H1 (cell line): ENCODE results near the gene GABARAPL2. TPM values are rescaled to one million over a fixed set of nuclear protein-coding genes. Genes with fewer than 3 reads are reported as not detected.

Experiments
- CTCF ChIA-PET: fragments of 300-600 bp; sonication (Branson Sonifier 250); formaldehyde crosslinking; loops from one replicate; lab custom pipeline; 2021; ENCODE audit not compliant: partially characterized antibody; lab: Charles Lee
- POLR2A ChIA-PET: fragments of 300-600 bp; sonication (Branson Sonifier 250); formaldehyde crosslinking; loops from one replicate; lab custom pipeline; 2021; ENCODE audit warnings: inconsistent platforms; ENCODE audit not compliant: partially characterized antibody; lab: Charles Lee
- DNase-seq, 2 experiments: peaks; one replicate each; pipeline versions ENCODE4 v3.0.0 to v3.0.0-alpha.2; 2010 to 2022; ENCODE audit warnings: low spot score in 2 of 2, low read depth in 1 of 2, mixed read lengths in 1 of 2
- FAIRE-seq: peaks from 2 replicates; lab custom pipeline; 2011; peaks lifted over from hg19 to GRCh38; lab: Jason Lieb, UNC
- H2AFZ ChIP-seq: 2 replicates; pipeline ENCODE4 v1.8.1; 2012; ENCODE audit warnings: low read length, inconsistent platforms
- H2AK5ac ChIP-seq: 2 replicates; pipeline ENCODE4 v1.6.1; 2013; ENCODE audit warnings: low read depth, low read length
- H2BK120ac ChIP-seq: replicated peaks from 2 replicates; pipeline ENCODE3; 2013; ENCODE audit warnings: low read depth, low read length, inconsistent platforms
- H2BK12ac ChIP-seq: 2 replicates; pipeline ENCODE4 v1.6.1; 2013; ENCODE audit warnings: low read depth, low read length
- H2BK15ac ChIP-seq: 2 replicates; pipeline ENCODE4 v1.6.1; 2013; ENCODE audit warnings: low read length
- H2BK20ac ChIP-seq: 2 replicates; pipeline ENCODE4 v1.6.1; 2013; ENCODE audit warnings: low read length
- H2BK5ac ChIP-seq: 2 replicates; pipeline ENCODE4 v1.6.1; 2013; ENCODE audit warnings: low read depth, low read length
- H3K14ac ChIP-seq: 2 replicates; pipeline ENCODE4 v1.6.1; 2013; ENCODE audit warnings: inconsistent platforms; ENCODE audit not compliant: insufficient read length
- H3K18ac ChIP-seq: 2 replicates; pipeline ENCODE4 v1.6.1; 2013; ENCODE audit warnings: low read length; ENCODE audit errors: extremely low read depth
- H3K23ac ChIP-seq: 2 replicates; pipeline ENCODE4 v1.6.1; 2013; ENCODE audit warnings: inconsistent platforms; ENCODE audit not compliant: insufficient read length
- H3K23me2 ChIP-seq: 2 replicates; pipeline ENCODE4 v1.6.1; 2013; ENCODE audit warnings: low read depth, low read length
- H3K27ac ChIP-seq: 2 replicates; pipeline ENCODE4 v1.6.1; 2011; ENCODE audit warnings: low read depth, low read length, inconsistent platforms
- H3K27me3 ChIP-seq, 4 experiments: replicated peaks in 1 of 4; 1 replicate in 1 of 4; 2 replicates in 3 of 4; pipeline versions ENCODE4 v1.6.1 to v1.8.1; 2011 to 2013; ENCODE audit warnings: low read length in 3 of 4, mild to moderate bottlenecking in 3 of 4, inconsistent platforms in 2 of 4, mixed read lengths in 2 of 4, moderate library complexity in 1 of 4; ENCODE audit not compliant: control insufficient read depth in 3 of 4, insufficient read depth in 3 of 4; ENCODE audit errors: extremely low read depth in 1 of 4
- H3K36me3 ChIP-seq, 4 experiments: 2 replicates each; pipeline versions ENCODE4 v1.6.1 to v1.8.1; 2011 to 2013; ENCODE audit warnings: mild to moderate bottlenecking in 4 of 4, low read length in 3 of 4, moderate library complexity in 2 of 4, control low read depth in 1 of 4, inconsistent platforms in 1 of 4; ENCODE audit not compliant: insufficient read depth in 4 of 4, control insufficient read depth in 2 of 4
- H3K4ac ChIP-seq: replicated peaks from 2 replicates; pipeline ENCODE3; 2013; ENCODE audit warnings: low read length, low read depth, mixed read lengths, inconsistent platforms; ENCODE audit not compliant: insufficient read length
- H3K4me1 ChIP-seq, 4 experiments: replicated peaks in 1 of 4; 1 replicate in 1 of 4; 2 replicates in 3 of 4; pipeline versions ENCODE4 v1.6.1 to v1.8.1; 2011 to 2013; ENCODE audit warnings: low read length in 3 of 4, inconsistent platforms in 2 of 4, mixed read lengths in 1 of 4; ENCODE audit not compliant: insufficient read depth in 4 of 4, control insufficient read depth in 3 of 4
- H3K4me2 ChIP-seq, 2 experiments: 2 replicates each; pipeline versions ENCODE4 v1.6.1 to v1.8.1; 2011 to 2013; ENCODE audit warnings: low read depth in 2 of 2, low read length in 2 of 2, control low read depth in 1 of 2, inconsistent platforms in 1 of 2, mild to moderate bottlenecking in 1 of 2; ENCODE audit not compliant: insufficient read depth in 1 of 2
- H3K4me3 ChIP-seq, 4 experiments: fragments of 200-600, 300-600 bp in 1 of 4; sonication (generic), shearing (Covaris generic), sonication (Bioruptor Twin) in 1 of 4; 2 replicates each; pipeline versions ENCODE4 v1.5.1 to v1.8.1; 2011 to 2016; ENCODE audit warnings: low read length in 4 of 4, low read depth in 3 of 4, control low read depth in 2 of 4, inconsistent platforms in 2 of 4, mild to moderate bottlenecking in 2 of 4, mixed read lengths in 1 of 4, moderate library complexity in 1 of 4; ENCODE audit not compliant: insufficient read depth in 2 of 4; ENCODE audit errors: extremely low read depth in 1 of 4
- H3K56ac ChIP-seq: replicated peaks from 2 replicates; pipeline ENCODE3; 2013; ENCODE audit warnings: low read depth, mild to moderate bottlenecking, mixed read lengths, low read length, inconsistent platforms; ENCODE audit not compliant: insufficient read length
- H3K79me1 ChIP-seq: 2 replicates; pipeline ENCODE4 v1.6.1; 2013; ENCODE audit warnings: low read depth, low read length, control low read depth
- H3K79me2 ChIP-seq, 2 experiments: 2 replicates each; pipeline versions ENCODE4 v1.6.1 to v1.8.1; 2012 to 2013; ENCODE audit warnings: low read length in 2 of 2, mild to moderate bottlenecking in 2 of 2, inconsistent platforms in 1 of 2; ENCODE audit not compliant: insufficient read depth in 2 of 2, control insufficient read depth in 1 of 2
- H3K9ac ChIP-seq, 4 experiments: replicated peaks in 1 of 4; 1 replicate in 1 of 4; 2 replicates in 3 of 4; pipeline versions ENCODE4 v1.6.1 to v1.8.1; 2011 to 2013; ENCODE audit warnings: low read depth in 3 of 4, low read length in 3 of 4, control low read depth in 2 of 4, mild to moderate bottlenecking in 2 of 4, moderate library complexity in 2 of 4, inconsistent platforms in 1 of 4; ENCODE audit errors: extremely low read depth in 1 of 4
- H3K9me3 ChIP-seq, 2 experiments: 2 replicates each; pipeline versions ENCODE4 v1.6.1 to v1.8.1; 2012 to 2013; ENCODE audit warnings: mild to moderate bottlenecking in 2 of 2, moderate library complexity in 2 of 2, control low read depth in 1 of 2, inconsistent platforms in 1 of 2, low read depth in 1 of 2, low read length in 1 of 2, mixed read lengths in 1 of 2; ENCODE audit not compliant: insufficient read depth in 2 of 2
- H4K20me1 ChIP-seq, 2 experiments: replicated peaks in 1 of 2; 2 replicates each; pipeline versions ENCODE3 to v1.8.1; 2011 to 2013; ENCODE audit warnings: inconsistent platforms in 2 of 2, low read length in 2 of 2, mild to moderate bottlenecking in 1 of 2; ENCODE audit not compliant: insufficient read depth in 2 of 2, control insufficient read depth in 1 of 2
- H4K5ac ChIP-seq: 2 replicates; pipeline ENCODE4 v1.6.1; 2013; ENCODE audit warnings: low read length, low read depth, mixed read lengths, inconsistent platforms; ENCODE audit not compliant: insufficient read length
- H4K8ac ChIP-seq: 2 replicates; pipeline ENCODE4 v1.8.0; 2013; ENCODE audit warnings: mild to moderate bottlenecking, moderate library complexity, low read length, inconsistent platforms; ENCODE audit not compliant: insufficient read depth; ENCODE audit errors: extremely low read depth
- H4K91ac ChIP-seq: replicated peaks from 2 replicates; pipeline ENCODE3; 2013; ENCODE audit warnings: low read length, mixed read lengths, inconsistent platforms; ENCODE audit not compliant: insufficient read length
- CBX8 ChIP-seq: fragments of 300-800, 300-1000 bp; sonication (generic); IDR thresholded peaks from 2 replicates; pipeline ENCODE4 v1.7.1; 2016; ENCODE audit warnings: low read depth, low read length, borderline replicate concordance
- CTBP2 ChIP-seq: IDR thresholded peaks from 2 replicates; pipeline ENCODE4 v1.7.0; 2011; ENCODE audit warnings: borderline replicate concordance, mild to moderate bottlenecking, moderate library complexity, mixed read lengths, low read length; ENCODE audit not compliant: insufficient read depth, insufficient read length
- NANOG ChIP-seq: IDR thresholded peaks from 2 replicates; pipeline ENCODE4 v1.6.1; 2011; ENCODE audit warnings: low read length, low read depth, mild to moderate bottlenecking, inconsistent platforms; ENCODE audit not compliant: insufficient read depth, poor library complexity, severe bottlenecking
- RXRA ChIP-seq: IDR thresholded peaks from 2 replicates; pipeline ENCODE4 v1.6.1; 2011; ENCODE audit warnings: low read depth, mild to moderate bottlenecking, low read length, moderate library complexity; ENCODE audit not compliant: insufficient read depth
- SAP30 ChIP-seq: fragments of 300-600 bp; sonication (generic); IDR thresholded peaks from 2 replicates; pipeline ENCODE4 v1.7.1; 2012; ENCODE audit warnings: low read length, moderate library complexity, mild to moderate bottlenecking, inconsistent platforms; ENCODE audit not compliant: insufficient read depth, insufficient replicate concordance
- SUZ12 ChIP-seq: fragments of 200-600 bp; sonication (generic); IDR thresholded peaks from 2 replicates; pipeline ENCODE4 v1.6.1; 2012; ENCODE audit warnings: mild to moderate bottlenecking, inconsistent platforms, low read length, moderate library complexity, mixed read lengths
- TEAD4 ChIP-seq: IDR thresholded peaks from 2 replicates; pipeline ENCODE4 v1.6.1; 2012; ENCODE audit warnings: low read depth, low read length, inconsistent platforms, mixed read lengths
- WGBS, 2 experiments: shearing (Covaris generic) in 1 of 2; methylation state at CpG; one replicate each; pipeline versions ENCODE4 v1.1.6 to v1.1.7; 2013 to 2015; ENCODE audit warnings: low lambda C conversion rate in 2 of 2, mixed read lengths in 2 of 2, inconsistent platforms in 1 of 2, low coverage in 1 of 2, missing lambda C conversion rate in 1 of 2; ENCODE audit not compliant: insufficient replicate concordance in 2 of 2, insufficient coverage in 1 of 2, insufficient read length in 1 of 2; ENCODE audit errors: extremely low coverage in 1 of 2, missing lambda C conversion rate in 1 of 2; 5-methylcytosine and 5-hydroxymethylcytosine counted together
- polyA plus RNA-seq, 7 experiments: library from polyadenylated mRNA; depleted of rRNA in 3 of 7; stranded (reverse) in 5 of 7; unstranded in 2 of 7; fragments of >200 nt in 5 of 7; fragments of 200-250 nt in 2 of 7; gene quantifications; 1 replicate in 5 of 7; 2 replicates in 1 of 7; 4 replicates in 1 of 7; pipeline versions ENCODE4 v1.2.1 to v1.2.3, GENCODE V29; 2011 to 2013; ENCODE audit warnings: missing spikeins in 2 of 7, mixed read lengths in 2 of 7
- total RNA-seq: library from RNA; stranded (reverse); fragmentation: NEBNext Ultra II Directional; extraction: Animal tissue kit (Norgen Biotek cat#: 25700); gene quantifications from 2 replicates; pipeline ENCODE4 v1.2.1, GENCODE V29; 2021
- TF ChIP-seq, protein P1 (sequence below): IDR thresholded peaks from 2 replicates; pipeline ENCODE4 v1.6.1; 2012; ENCODE audit warnings: inconsistent platforms
- TF ChIP-seq, protein P2 (sequence below), 3 experiments: IDR thresholded peaks; 1 replicate in 2 of 3; 2 replicates in 1 of 3; pipeline versions ENCODE4 v1.5.1 to v1.6.1; 2011; ENCODE audit warnings: low read length in 3 of 3, mild to moderate bottlenecking in 3 of 3, inconsistent platforms in 2 of 3, low read depth in 1 of 3, moderate library complexity in 1 of 3; ENCODE audit not compliant: insufficient read depth in 1 of 3; ENCODE audit errors: control extremely low read depth in 1 of 3

The GABARAPL2 gene
- total and polyA plus RNA-seq, 2 of the 8 experiments (the other 6 are each of a cell fraction or from before 2014, with no cell fraction given): 65.8 to 71.3 TPM

DNA sequence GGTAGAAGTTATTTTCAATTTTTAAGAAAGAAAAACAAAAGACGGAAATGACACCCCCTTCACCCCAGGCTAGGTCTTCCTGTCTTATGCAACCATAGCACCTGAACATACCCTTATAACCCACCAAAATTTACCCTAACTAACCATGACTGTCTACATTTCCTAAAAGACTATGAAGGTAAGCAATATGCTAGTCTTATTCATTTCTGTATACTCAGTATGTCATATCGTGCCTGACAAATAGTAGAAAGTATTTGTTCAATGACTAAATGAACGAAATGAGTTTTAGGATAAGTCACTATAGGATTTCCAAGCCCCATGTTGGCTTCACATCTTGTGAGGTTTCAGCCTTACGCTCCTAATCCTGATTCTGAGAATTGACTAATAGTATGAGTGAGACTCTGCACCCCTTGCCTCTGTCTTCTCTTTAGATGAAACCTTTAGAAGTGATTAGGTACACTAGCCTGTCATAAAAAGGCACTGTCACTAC, 50.4 kb downstream of the GABARAPL2 start:
- H3K79me1 ChIP-seq: no peaks in the 10 kb centered on the region; the same call in 1 of the 2 replicates
- ChIA-PET POLR2A (interaction anchor here (1.4 kb wide), 1 partner anchor 10 kb away, joined by 4 read pairs; no protein-coding TSS in a partner anchor), CTCF (interaction anchor here (0.8 to 1.1 kb wide), 2 partner anchors 10 to 35 kb away, joined by 3 read pairs; no protein-coding TSS in a partner anchor)
- H3K4me3 ChIP-seq: no peak overlapping the region
- H4K5ac ChIP-seq: no peak overlapping the region
- no peak overlapping the region for H2BK120ac ChIP-seq
- no peak overlapping the region for H2BK5ac ChIP-seq
- H2AFZ ChIP-seq: no peak overlapping the region
- FAIRE-seq (no peak), DNase-seq (no peak)
- H4K8ac ChIP-seq: no peak overlapping the region
- no peaks in the 10 kb centered on the region for H3K9me3 ChIP-seq
- H3K9ac ChIP-seq: no peak overlapping the region
- H2BK15ac ChIP-seq: no peak overlapping the region
- H3K36me3 ChIP-seq: peaks cover 10 to 67% (median 46%) of the 10 kb centered on the region in 4 experiments
- no peaks in the 10 kb centered on the region for H3K27me3 ChIP-seq
- H3K14ac ChIP-seq: no peak overlapping the region
- H2BK12ac ChIP-seq: no peak overlapping the region
- no peak overlapping the region for H2AK5ac ChIP-seq
- H3K4ac ChIP-seq: no peak overlapping the region
- H3K23ac ChIP-seq: no peak overlapping the region
- H2BK20ac ChIP-seq: no peak overlapping the region
- no peaks in the 10 kb centered on the region for H3K23me2 ChIP-seq
- H3K18ac ChIP-seq: no peak overlapping the region
- peaks cover 0 to under 1% (median 0%) of the 10 kb centered on the region in 4 experiments; a peak in 1 of 7 replicates for H3K4me1 ChIP-seq
- H3K56ac ChIP-seq: no peak overlapping the region
- no peak overlapping the region for H3K4me2 ChIP-seq
- no peak overlapping the region for H4K91ac ChIP-seq
- H3K27ac ChIP-seq: no peak overlapping the region
- H4K20me1 ChIP-seq: peaks cover 0 to 2% of the 10 kb centered on the region in 2 experiments
- WGBS, 2 experiments: 94% methylated on average over 4 of the region's 4 CpGs; no CpG with 5 or more reads in 1 of the 2 experiments
- H3K79me2 ChIP-seq: 0 out of 4 replicates have a peak, but pooled peaks cover 0 to 2% of the 10 kb centered on the region in 2 experiments
- TF ChIP-seq SUZ12 (no peak), SAP30 (no peak), CTBP2 (no peak), TEAD4 (no peak), CBX8 (no peak), RXRA (no peak), NANOG (no peak)
- TF ChIP-seq, protein P1, sequence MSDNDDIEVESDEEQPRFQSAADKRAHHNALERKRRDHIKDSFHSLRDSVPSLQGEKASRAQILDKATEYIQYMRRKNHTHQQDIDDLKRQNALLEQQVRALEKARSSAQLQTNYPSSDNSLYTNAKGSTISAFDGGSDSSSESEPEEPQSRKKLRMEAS: no peak
- TF ChIP-seq, protein P2, sequence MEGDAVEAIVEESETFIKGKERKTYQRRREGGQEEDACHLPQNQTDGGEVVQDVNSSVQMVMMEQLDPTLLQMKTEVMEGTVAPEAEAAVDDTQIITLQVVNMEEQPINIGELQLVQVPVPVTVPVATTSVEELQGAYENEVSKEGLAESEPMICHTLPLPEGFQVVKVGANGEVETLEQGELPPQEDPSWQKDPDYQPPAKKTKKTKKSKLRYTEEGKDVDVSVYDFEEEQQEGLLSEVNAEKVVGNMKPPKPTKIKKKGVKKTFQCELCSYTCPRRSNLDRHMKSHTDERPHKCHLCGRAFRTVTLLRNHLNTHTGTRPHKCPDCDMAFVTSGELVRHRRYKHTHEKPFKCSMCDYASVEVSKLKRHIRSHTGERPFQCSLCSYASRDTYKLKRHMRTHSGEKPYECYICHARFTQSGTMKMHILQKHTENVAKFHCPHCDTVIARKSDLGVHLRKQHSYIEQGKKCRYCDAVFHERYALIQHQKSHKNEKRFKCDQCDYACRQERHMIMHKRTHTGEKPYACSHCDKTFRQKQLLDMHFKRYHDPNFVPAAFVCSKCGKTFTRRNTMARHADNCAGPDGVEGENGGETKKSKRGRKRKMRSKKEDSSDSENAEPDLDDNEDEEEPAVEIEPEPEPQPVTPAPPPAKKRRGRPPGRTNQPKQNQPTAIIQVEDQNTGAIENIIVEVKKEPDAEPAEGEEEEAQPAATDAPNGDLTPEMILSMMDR (IDR thresholded peaks at IDR 0.05; ENCODE audit: control extremely low read depth in 1 of 3, insufficient read depth in 1 of 3, low read depth in 1 of 3, low read length in 3 of 3): no peak
